ENCODE data around the gene TBC1D22A. TPM values are rescaled to one million over a fixed set of nuclear protein-coding genes. Genes with fewer than 3 reads are reported as not detected.
A peak's percentile ranks its signal among the peaks of the same experiment; 100 is the strongest.

The TBC1D22A gene
- total RNA-seq, 1 experiment from 2014 or later: 14.3 TPM

GRCh38 chr22:46761017-46761416 lies 1.4 kb upstream of the TBC1D22A start:
- intact Hi-C loops (cut with micrococcal nuclease): loop anchor here (10.0 kb wide), 1 partner anchor 196 kb away; no protein-coding TSS in a partner anchor
- peak overlapping the region; percentile 100 for H3K4me3 ChIP-seq (ENCODE audit: low read length)
- ChIA-PET POLR2A (ENCODE audit: unreplicated experiment) (no interaction called here), CTCF (no interaction called here)
- no peak overlapping the region for H2AFZ ChIP-seq (ENCODE audit: low read length)
- no peak for ATAC-seq
- peaks cover 51% of the 10 kb centered on the region for H3K79me2 ChIP-seq (ENCODE audit: low read length)
- 0 out of 2 replicates have a peak, but pooled peaks cover 4% of the 10 kb centered on the region for H3K9me3 ChIP-seq (ENCODE audit: low read length)
- H3K4me1 ChIP-seq (ENCODE audit: insufficient read depth, low read length): peaks cover 19% of the 10 kb centered on the region
- H3K27ac ChIP-seq (ENCODE audit: low read length): no peak overlapping the region
- no peaks in the 10 kb centered on the region for H3F3A ChIP-seq (ENCODE audit: low read length, unreplicated experiment)
- H3K4me2 ChIP-seq (ENCODE audit: low read length): peak overlapping the region; percentile 94
- H3K27me3 ChIP-seq (ENCODE audit: low read length): no peaks in the 10 kb centered on the region
- H4K20me1 ChIP-seq (ENCODE audit: low read length): no peaks in the 10 kb centered on the region
- H3K9ac ChIP-seq (ENCODE audit: low read length): peak overlapping the region; percentile 100; the same call in 1 of the 2 replicates
- TF ChIP-seq EZH2 (IDR thresholded peaks at IDR 0.05; ENCODE audit: low read length, unreplicated experiment) (no peak), EZH2phosphoT487 (IDR thresholded peaks at IDR 0.05; ENCODE audit: borderline replicate concordance, low read length) (no peak), CTCF (conservative IDR thresholded peaks at IDR 0.05; ENCODE audit: low read depth, low read length) (no peak)
- no peaks in the 10 kb centered on the region for H3K9me2 ChIP-seq (replicated peaks; ENCODE audit: low read length)
- no peak for DNase-seq
- H3K36me3 ChIP-seq (ENCODE audit: low read depth, low read length): peaks cover 7% of the 10 kb centered on the region; the same call in 1 of the 2 replicates
- no TSS peak for BruUV-seq (replicated peaks)

- no peaks in the 10 kb centered on the region for H3K27me3 ChIP-seq (ENCODE audit: low read length)
- H3K9me3 ChIP-seq (ENCODE audit: low read length): no peaks in the 10 kb centered on the region
- CTCF ChIA-PET: no interaction called here
- no peaks in the 10 kb centered on the region for H3F3A ChIP-seq (ENCODE audit: low read length, unreplicated experiment)
- ATAC-seq: no peak
- peak overlapping the region; percentile 100 for H3K9ac ChIP-seq (ENCODE audit: low read length)
- H3K27ac ChIP-seq (ENCODE audit: low read length): peak overlapping the region; percentile 80
- DNase-seq: no peak
- H3K79me2 ChIP-seq (ENCODE audit: low read length): peaks cover 57% of the 10 kb centered on the region
- POLR2A ChIA-PET (ENCODE audit: unreplicated experiment): interaction anchor here (1.1 kb wide), 1 partner anchor 7 kb away, joined by 5 read pairs; no protein-coding TSS in a partner anchor
- no peaks in the 10 kb centered on the region for H4K20me1 ChIP-seq (ENCODE audit: low read length)
- peak overlapping the region; percentile 100 for H3K4me3 ChIP-seq (ENCODE audit: low read length)
- BruUV-seq (replicated peaks): no TSS peak
- H3K4me1 ChIP-seq (ENCODE audit: insufficient read depth, low read length): peaks cover 19% of the 10 kb centered on the region
- H3K36me3 ChIP-seq (ENCODE audit: low read depth, low read length): peaks cover under 1% of the 10 kb centered on the region; the same call in 1 of the 2 replicates
- TF ChIP-seq EZH2phosphoT487 (IDR thresholded peaks at IDR 0.05; ENCODE audit: borderline replicate concordance, low read length): no peak
- no peak for TF ChIP-seq EZH2 (IDR thresholded peaks at IDR 0.05; ENCODE audit: low read length, unreplicated experiment)
- no peak for TF ChIP-seq CTCF (conservative IDR thresholded peaks at IDR 0.05; ENCODE audit: low read depth, low read length)
- H2AFZ ChIP-seq (ENCODE audit: low read length): peak overlapping the region; percentile 81; the same call in 1 of the 2 replicates
- H3K4me2 ChIP-seq (ENCODE audit: low read length): peak overlapping the region; percentile 94
- no peaks in the 10 kb centered on the region for H3K9me2 ChIP-seq (replicated peaks; ENCODE audit: low read length)
- intact Hi-C loops (cut with micrococcal nuclease): loop anchor here (1.0 to 10.0 kb wide), 3 partner anchors 7 to 197 kb away; no protein-coding TSS in a partner anchor
Measured at GRCh38 chr22:46761539-46762237, 762 bp upstream of the TBC1D22A start.

Measured in PC-3 (cell line).